Kidney (tissue), 14 donors: ENCODE measurements around the gene ABCB9. TPM values are rescaled to one million over a fixed set of nuclear protein-coding genes. Genes with fewer than 3 reads are reported as not detected.

Experiments used
- DNase-seq, 5 donors: peaks; one replicate each; pipeline ENCODE4 v3.0.0-alpha.2; 2013 to 2020
- FAIRE-seq: peaks from 2 replicates; lab custom pipeline; 2012; peaks lifted over from hg19 to GRCh38; lab: Jason Lieb, UNC
- H3K27ac ChIP-seq, 2 donors: one replicate each; pipeline ENCODE4 v1.7.0; 2013; ENCODE audit warnings: low read depth in 2 of 2, low read length in 2 of 2, inconsistent platforms in 1 of 2
- H3K27me3 ChIP-seq: one replicate; pipeline ENCODE4 v1.7.1; 2013; ENCODE audit warnings: low read length, inconsistent platforms; ENCODE audit not compliant: control insufficient read depth, insufficient read depth
- H3K36me3 ChIP-seq, 3 donors: one replicate each; pipeline versions ENCODE4 v1.7.0 to v1.7.1; 2013; ENCODE audit warnings: low read length in 3 of 3, control low read depth in 1 of 3, inconsistent platforms in 1 of 3; ENCODE audit not compliant: insufficient read depth in 3 of 3, control insufficient read depth in 2 of 3
- H3K4me1 ChIP-seq, 3 donors: one replicate each; pipeline versions ENCODE4 v1.7.0 to v1.7.1; 2013; ENCODE audit warnings: low read length in 3 of 3, inconsistent platforms in 1 of 3, low read depth in 1 of 3; ENCODE audit not compliant: control insufficient read depth in 2 of 3, insufficient read depth in 2 of 3
- H3K4me3 ChIP-seq, 3 donors: one replicate each; pipeline versions ENCODE4 v1.7.0 to v1.8.1; 2013; ENCODE audit warnings: low read length in 3 of 3, control low read depth in 1 of 3, inconsistent platforms in 1 of 3
- H3K9ac ChIP-seq, 3 donors: one replicate each; pipeline versions ENCODE4 v1.7.0 to v1.7.1; 2013; ENCODE audit warnings: low read length in 3 of 3, control low read depth in 1 of 3, inconsistent platforms in 1 of 3
- H3K9me3 ChIP-seq, 3 donors: one replicate each; pipeline versions ENCODE4 v1.7.0 to v1.7.1; 2013; ENCODE audit warnings: low read length in 3 of 3, control low read depth in 1 of 3, inconsistent platforms in 1 of 3; ENCODE audit not compliant: control insufficient read depth in 2 of 3, insufficient read depth in 1 of 3
- CTCF ChIP-seq: IDR thresholded peaks from 3 replicates; pipeline ENCODE4 v1.5.1; 2012; ENCODE audit warnings: mild to moderate bottlenecking, moderate library complexity, borderline replicate concordance; ENCODE audit not compliant: insufficient read depth; ENCODE audit errors: extremely low read depth
- intact Hi-C: fragments of 100-400 bp; cut with DNase I; formaldehyde crosslinking; loops from one replicate; pipeline ENCODE4 v1.11.1; 2022
- polyA plus RNA-seq: library from polyadenylated mRNA; stranded (reverse); fragments of 350-450 nt; fragmentation: Illumina TruSeq; extraction: RNeasy Lipid Tissue Mini Kit (QIAGEN cat#74804); gene quantifications from one replicate; pipeline ENCODE4 v1.2.3, GENCODE V29; 2014; ENCODE audit warnings: low read depth, low replicate concordance; ENCODE audit not compliant: insufficient read depth
- total RNA-seq: library from RNA; stranded (reverse); fragmentation: NEBNext Ultra II Directional; extraction: Animal tissue kit (Norgen Biotek cat#: 25700); gene quantifications from one replicate; pipeline ENCODE4 v1.2.1, GENCODE V29; 2021
- donor health status: control.
- donor health status: control.
- donor health status: control.
- donor health status: control.
- donor health status: control.
- donor health status: DM: yes; HTN: yes; CAD: no.
- donor health status: Normal renal cell carcinoma (clear cell type).

The ABCB9 gene
- total and polyA plus RNA-seq, 2 donors from 2014 or later = 4.6 to 7.6 TPM

- no peak overlapping the region for H3K9ac ChIP-seq
- H3K4me3 ChIP-seq = no peak overlapping the region
- H3K27ac ChIP-seq = no peak overlapping the region
- TF ChIP-seq CTCF = no peak
- no peaks in the 10 kb centered on the region for H3K36me3 ChIP-seq
- no peaks in the 10 kb centered on the region for H3K4me1 ChIP-seq
- no peaks in the 10 kb centered on the region for H3K27me3 ChIP-seq
- FAIRE-seq (no peak), DNase-seq (no peak)
- intact Hi-C loops = no loop called here
- no peaks in the 10 kb centered on the region for H3K9me3 ChIP-seq
These were observed 28.6 kb downstream of the ABCB9 start for GRCh38 chr12:122937622-122938091.

- Histone ChIP-seq H3K27me3 (no peaks in the 10 kb centered on the region), H3K9me3 (no peaks in the 10 kb centered on the region), H3K36me3 (no peaks in the 10 kb centered on the region), H3K4me3 (no peak overlapping the region), H3K9ac (no peak overlapping the region), H3K27ac (no peak overlapping the region), H3K4me1 (no peaks in the 10 kb centered on the region)
- DNase-seq (peak in 3 of 5 donors; percentile 16 to 37 (median 37)), FAIRE-seq (no peak)
- intact Hi-C loops = no loop called here
- TF ChIP-seq CTCF = no peak
These were observed 30.9 kb downstream of the ABCB9 start for GRCh38 chr12:122935318-122935717.

- no peak overlapping the region for H3K9ac ChIP-seq
- no peaks in the 10 kb centered on the region for H3K27me3 ChIP-seq
- no peak overlapping the region for H3K27ac ChIP-seq
- intact Hi-C loops = no loop called here
- H3K4me3 ChIP-seq = no peak overlapping the region
- H3K9me3 ChIP-seq = no peaks in the 10 kb centered on the region
- FAIRE-seq = no peak
- DNase-seq = no peak
- no peaks in the 10 kb centered on the region for H3K4me1 ChIP-seq
- no peak for TF ChIP-seq CTCF
- no peaks in the 10 kb centered on the region for H3K36me3 ChIP-seq
These were observed 31.5 kb downstream of the ABCB9 start for GRCh38 chr12:122934722-122935121.

- H3K27me3 ChIP-seq = no peaks in the 10 kb centered on the region
- H3K4me3 ChIP-seq = no peak overlapping the region
- H3K9me3 ChIP-seq = no peaks in the 10 kb centered on the region
- no peak overlapping the region for H3K9ac ChIP-seq
- H3K36me3 ChIP-seq = no peaks in the 10 kb centered on the region
- no peak for TF ChIP-seq CTCF
- DNase-seq (no peak), FAIRE-seq (no peak)
- H3K4me1 ChIP-seq = no peaks in the 10 kb centered on the region
- H3K27ac ChIP-seq = no peak overlapping the region
- intact Hi-C loops = no loop called here
These were observed 34.1 kb downstream of the ABCB9 start for GRCh38 chr12:122932207-122932606.
